Measurements from ENCODE around the gene GPR183.
"Not testable (repeated sequence)": the region's sequence is repeated elsewhere in the genome, so short reads cannot be mapped to it uniquely, and the experiment has no call there.

The GPR183 gene

GRCh38 chr13:99270518-99270917 lies 36.7 kb downstream of the GPR183 start:
- DNase-seq (ENCODE audit: low spot score), result no peak

- DNase-seq (ENCODE audit: low spot score), result no peak
These were observed 37.5 kb downstream of the GPR183 start for GRCh38 chr13:99269627-99270241.

- DNase-seq (ENCODE audit: low spot score), result no peak
These were observed 38.4 kb downstream of the GPR183 start for GRCh38 chr13:99268822-99269221.

GRCh38 chr13:99267927-99268326 lies 39.3 kb downstream of the GPR183 start:
- no peak for DNase-seq (ENCODE audit: low spot score)

GRCh38 chr13:99266827-99267226 lies 40.4 kb downstream of the GPR183 start:
- no peak for DNase-seq (ENCODE audit: low spot score)

- no peak for DNase-seq (ENCODE audit: low spot score)
These were observed 41.3 kb downstream of the GPR183 start for GRCh38 chr13:99265821-99266426.

GRCh38 chr13:99265162-99265800 lies 41.9 kb downstream of the GPR183 start:
- no peak for DNase-seq (ENCODE audit: low spot score)

- DNase-seq (ENCODE audit: low spot score), result no peak
These were observed 43.1 kb downstream of the GPR183 start for GRCh38 chr13:99264051-99264450.

- DNase-seq (ENCODE audit: low spot score), result no peak
These were observed 43.9 kb downstream of the GPR183 start for GRCh38 chr13:99263126-99263785.

GRCh38 chr13:99261059-99261458 lies 46.1 kb downstream of the GPR183 start:
- DNase-seq (ENCODE audit: low spot score), result peak; percentile 6

- no peak for DNase-seq (ENCODE audit: low spot score)
These were observed 47.0 kb downstream of the GPR183 start for GRCh38 chr13:99260216-99260615.

- no peak for DNase-seq (ENCODE audit: low spot score)
These were observed 48.3 kb downstream of the GPR183 start for GRCh38 chr13:99258946-99259345.

GRCh38 chr13:99258210-99258860 lies 48.9 kb downstream of the GPR183 start, which contains the start of gene GPR18:
Gene GPR18, minus strand, starts transcription at chr13:99258379. Its CDS starts 2,507 bp downstream, at chr13:99255872.
- DNase-seq (ENCODE audit: low spot score), result no peak

GRCh38 chr13:99257291-99257690 lies 49.9 kb downstream of the GPR183 start:
- no peak for DNase-seq (ENCODE audit: low spot score)

GRCh38 chr13:99256709-99257108 lies 50.5 kb downstream of the GPR183 start:
- DNase-seq (ENCODE audit: low spot score), result no peak

GRCh38 chr13:99256283-99256682 lies 50.9 kb downstream of the GPR183 start:
- no peak for DNase-seq (ENCODE audit: low spot score)

GRCh38 chr13:99255271-99255670 lies 51.9 kb downstream of the GPR183 start:
- no peak for DNase-seq (ENCODE audit: low spot score)

- DNase-seq (ENCODE audit: low spot score), result no peak
These were observed 52.4 kb downstream of the GPR183 start for GRCh38 chr13:99254830-99255229.

GRCh38 chr13:99251921-99252320 lies 55.3 kb downstream of the GPR183 start:
- DNase-seq (ENCODE audit: low spot score), result no peak

GRCh38 chr13:99250982-99251825 lies 56.0 kb downstream of the GPR183 start:
- no peak for DNase-seq (ENCODE audit: low spot score)

GRCh38 chr13:99249606-99250005 lies 57.6 kb downstream of the GPR183 start:
- not testable (repeated sequence) for DNase-seq (ENCODE audit: low spot score)

Data from HuH-7.5 (cell line).